Endodermal cell (in vitro differentiated cells): ENCODE results near the gene SLC38A5. TPM values are rescaled to one million over a fixed set of nuclear protein-coding genes. Genes with fewer than 3 reads are reported as not detected.
"Not testable (repeated sequence)": the region's sequence is repeated elsewhere in the genome, so short reads cannot be mapped to it uniquely, and the experiment has no call there.

ENCODE experiments used
- DNase-seq: peaks from one replicate; pipeline ENCODE4 v3.0.0-alpha.2; 2017
- H3K27ac ChIP-seq: 2 replicates; pipeline ENCODE4 v1.5.1; 2013; ENCODE audit warnings: mild to moderate bottlenecking, low read depth, low read length, moderate library complexity
- H3K27me3 ChIP-seq: 2 replicates; pipeline ENCODE4 v1.6.1; 2013; ENCODE audit warnings: mild to moderate bottlenecking, low read length, moderate library complexity; ENCODE audit not compliant: insufficient read depth, control insufficient read depth, poor library complexity, severe bottlenecking
- H3K36me3 ChIP-seq: 2 replicates; pipeline ENCODE4 v1.7.0; 2013; ENCODE audit warnings: mild to moderate bottlenecking, low read length, moderate library complexity; ENCODE audit not compliant: control insufficient read depth, insufficient read depth
- H3K4me1 ChIP-seq: one replicate; pipeline ENCODE4 v1.7.0; 2013; ENCODE audit warnings: low read length; ENCODE audit not compliant: control insufficient read depth, insufficient read depth
- H3K4me3 ChIP-seq: 2 replicates; pipeline ENCODE4 v1.5.1; 2013; ENCODE audit warnings: mild to moderate bottlenecking, low read length, moderate library complexity
- H3K9ac ChIP-seq: 2 replicates; pipeline ENCODE4 v1.6.1; 2013; ENCODE audit warnings: mild to moderate bottlenecking, low read length, moderate library complexity; ENCODE audit not compliant: poor library complexity, severe bottlenecking; ENCODE audit errors: extremely low read depth
- H3K9me3 ChIP-seq: 2 replicates; pipeline ENCODE4 v1.6.1; 2013; ENCODE audit warnings: mild to moderate bottlenecking, low read length, moderate library complexity; ENCODE audit not compliant: control insufficient read depth
- H3K27ac Mint-ChIP-seq: 2 replicates; pipeline ENCODE4 v1.8.0; 2020; ENCODE audit warnings: mixed read lengths
- H3K27me3 Mint-ChIP-seq: 2 replicates; pipeline ENCODE4 v1.8.0; 2021; ENCODE audit warnings: mild to moderate bottlenecking, mixed read lengths; ENCODE audit not compliant: insufficient read depth
- H3K36me3 Mint-ChIP-seq: 2 replicates; pipeline ENCODE4 v1.8.0; 2020; ENCODE audit warnings: low read depth, mixed read lengths
- H3K4me1 Mint-ChIP-seq: 2 replicates; pipeline ENCODE4 v1.8.0; 2020; ENCODE audit warnings: mixed read lengths
- H3K4me3 Mint-ChIP-seq: 2 replicates; pipeline ENCODE4 v1.8.0; 2020; ENCODE audit warnings: mild to moderate bottlenecking, moderate library complexity, mixed read lengths
- H3K9me3 Mint-ChIP-seq: 2 replicates; pipeline ENCODE4 v1.8.0; 2020; ENCODE audit warnings: mild to moderate bottlenecking, mixed read lengths
- WGBS, 2 experiments: methylation state at CpG; one replicate each; pipeline versions ENCODE4 v1.1.5 to v1.1.7; 2013; ENCODE audit warnings: missing lambda C conversion rate in 2 of 2, mixed read lengths in 1 of 2; ENCODE audit not compliant: insufficient coverage in 1 of 2, insufficient read length in 1 of 2; 5-methylcytosine and 5-hydroxymethylcytosine counted together
- long read RNA-seq, 4 experiments: library from polyadenylated mRNA in 2 of 4; library from RNA in 1 of 4; library from capped mRNA in 1 of 4; stranded (forward) in 3 of 4; unstranded in 1 of 4; transcript quantifications; one replicate each; pipeline ENCODE4 v2.0.0, GENCODE V29; 2020 to 2021; ENCODE audit warnings: inconsistent platforms in 1 of 4
- polyA plus RNA-seq, 2 experiments: library from polyadenylated mRNA; stranded (reverse); fragments of 50-300 nt; gene quantifications; one replicate each; pipeline ENCODE4 v1.2.3, GENCODE V29; 2013
- total RNA-seq, 2 donors: library from RNA; stranded (reverse); fragmentation: NEBNext Ultra II Directional in 1 of 2; extraction: Animal tissue kit (Norgen Biotek cat#: 25700) in 1 of 2; gene quantifications; 2 replicates in 1 of 2; 3 replicates in 1 of 2; pipeline ENCODE4 v1.2.1, GENCODE V29; 2021
- TF ChIP-seq, protein P1 (sequence below): fragments of 200-600 bp; sonication (generic); conservative IDR thresholded peaks from 2 replicates; pipeline ENCODE4 v1.5.0; 2021; ENCODE audit warnings: antibody characterized with exemption, mild to moderate bottlenecking

SLC38A5 gene
- 10 to 100 TPM; 22.4 to 40.7 TPM for total RNA-seq
- 23.3 TPM for polyA plus RNA-seq (2013, experiment 1 of 2)
- polyA plus RNA-seq (2013, experiment 2 of 2) = 26.2 TPM
- long read RNA-seq, experiment 1, partial matches to known transcripts = 3 of 9 reads
- long read RNA-seq, experiment 1, other reads (novel, unspliced or antisense) = 2 of 9 reads
- long read RNA-seq, experiment 2, transcript SLC38A5-210 (16 exons, 2,659 nt) = major isoform, 15 of 31 reads
- long read RNA-seq, experiment 2, partial matches to known transcripts = 2 of 31 reads
- long read RNA-seq, experiment 2, other reads (novel, unspliced or antisense) = 12 of 31 reads
- long read RNA-seq, experiment 3, transcript SLC38A5-210 (16 exons, 2,659 nt) = major isoform, 66 of 113 reads
- long read RNA-seq, experiment 3, partial matches to known transcripts = 5 of 113 reads
- long read RNA-seq, experiment 3, other reads (novel, unspliced or antisense) = 42 of 113 reads
- long read RNA-seq, experiment 4, transcript SLC38A5-210 (16 exons, 2,659 nt) = major isoform, 24 of 60 reads
- long read RNA-seq, experiment 4, partial matches to known transcripts = 14 of 60 reads
- long read RNA-seq, experiment 4, other reads (novel, unspliced or antisense) = 22 of 60 reads

DNA sequence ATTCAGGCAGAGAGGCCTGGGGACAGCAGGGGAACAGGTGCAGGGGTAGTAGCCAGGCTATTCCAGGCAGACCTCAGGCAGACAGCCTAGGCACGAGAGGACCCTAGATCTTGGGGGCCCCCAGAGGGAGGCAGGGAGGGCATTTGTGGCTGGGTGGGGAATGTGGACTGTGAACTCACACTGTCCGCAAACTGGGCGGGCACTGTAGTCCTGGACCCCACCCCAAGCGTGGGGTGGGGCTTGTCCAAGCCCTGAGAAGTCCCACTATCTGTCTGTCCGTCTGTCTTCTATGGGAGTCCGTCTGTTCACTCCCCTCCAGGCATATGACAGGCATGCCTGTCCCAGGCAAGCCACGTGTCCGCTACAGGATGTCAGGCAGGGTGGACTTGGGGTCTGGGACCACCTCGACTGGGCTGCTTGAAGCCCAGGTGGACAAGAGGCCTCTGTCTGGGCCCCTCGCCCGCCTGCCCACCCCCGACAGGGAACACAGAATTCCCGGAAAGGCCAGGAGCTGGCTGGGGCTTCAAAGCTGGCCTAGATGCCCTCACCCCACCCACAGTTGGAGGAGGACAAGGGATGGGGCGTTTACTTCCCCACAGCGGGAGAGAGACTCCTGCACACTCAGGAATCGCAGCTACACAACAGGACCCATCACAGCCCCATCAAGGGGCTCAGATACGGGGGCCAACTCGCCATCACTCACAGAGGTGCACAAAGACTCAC lies at the start of gene SLC38A5:
Gene SLC38A5 (minus strand): TSS at position 151 of the 723 bp plus-strand sequence. CDS start 2,336 bp downstream, outside the sequence.
- no peak for DNase-seq
- peaks cover 13% of the 10 kb centered on the region for H3K36me3 Mint-ChIP-seq

DNA sequence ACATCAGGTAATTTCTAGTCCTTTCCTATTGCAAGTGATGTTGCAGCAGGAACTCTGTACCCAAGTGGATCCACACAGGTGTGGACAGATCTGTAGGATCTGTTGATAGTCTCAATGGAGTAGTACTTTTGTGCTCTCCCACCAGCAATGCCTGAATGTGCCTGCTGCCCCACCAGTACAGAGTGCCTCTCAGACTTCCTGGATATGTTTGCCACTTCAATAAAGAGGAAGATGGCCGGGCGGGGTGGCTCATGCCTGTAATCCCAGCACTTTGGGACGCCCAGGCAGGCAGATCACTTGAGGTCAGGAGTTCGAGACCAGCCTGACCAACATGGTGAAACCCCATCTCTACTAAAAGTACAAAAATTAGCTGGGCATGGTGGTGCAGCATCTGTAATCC lies 49.4 kb upstream of the SLC38A5 start:
- not testable (repeated sequence) for H3K4me3 Mint-ChIP-seq, H3K27me3 Mint-ChIP-seq, H3K9ac ChIP-seq, DNase-seq, H3K27ac ChIP-seq, H3K27me3 ChIP-seq, H3K4me1 Mint-ChIP-seq, H3K9me3 ChIP-seq, H3K4me3 ChIP-seq, H3K27ac Mint-ChIP-seq, H3K4me1 ChIP-seq
- peaks cover 33% of the 10 kb centered on the region for H3K36me3 ChIP-seq
- Mint-ChIP-seq H3K9me3 (peaks cover 55% of the 10 kb centered on the region), H3K36me3 (peaks cover 11% of the 10 kb centered on the region)
- 93% methylated on average over 4 of the region's 4 CpGs; no CpG with 5 or more reads in 1 of the 2 experiments for WGBS, 2 experiments

More for the DNA sequence above, at the start of gene SLC38A5:
- Histone ChIP-seq H3K27me3 (no peaks in the 10 kb centered on the region), H3K9me3 (no peaks in the 10 kb centered on the region), H3K36me3 (peaks cover 14% of the 10 kb centered on the region), H3K9ac (peak within 1 kb of the TSS; percentile 59), H3K27ac (no peak within 1 kb of the TSS), H3K4me1 (peaks cover 8% of the 10 kb centered on the region), H3K4me3 (peak within 1 kb of the TSS; percentile 85)
- TF ChIP-seq, protein P1, sequence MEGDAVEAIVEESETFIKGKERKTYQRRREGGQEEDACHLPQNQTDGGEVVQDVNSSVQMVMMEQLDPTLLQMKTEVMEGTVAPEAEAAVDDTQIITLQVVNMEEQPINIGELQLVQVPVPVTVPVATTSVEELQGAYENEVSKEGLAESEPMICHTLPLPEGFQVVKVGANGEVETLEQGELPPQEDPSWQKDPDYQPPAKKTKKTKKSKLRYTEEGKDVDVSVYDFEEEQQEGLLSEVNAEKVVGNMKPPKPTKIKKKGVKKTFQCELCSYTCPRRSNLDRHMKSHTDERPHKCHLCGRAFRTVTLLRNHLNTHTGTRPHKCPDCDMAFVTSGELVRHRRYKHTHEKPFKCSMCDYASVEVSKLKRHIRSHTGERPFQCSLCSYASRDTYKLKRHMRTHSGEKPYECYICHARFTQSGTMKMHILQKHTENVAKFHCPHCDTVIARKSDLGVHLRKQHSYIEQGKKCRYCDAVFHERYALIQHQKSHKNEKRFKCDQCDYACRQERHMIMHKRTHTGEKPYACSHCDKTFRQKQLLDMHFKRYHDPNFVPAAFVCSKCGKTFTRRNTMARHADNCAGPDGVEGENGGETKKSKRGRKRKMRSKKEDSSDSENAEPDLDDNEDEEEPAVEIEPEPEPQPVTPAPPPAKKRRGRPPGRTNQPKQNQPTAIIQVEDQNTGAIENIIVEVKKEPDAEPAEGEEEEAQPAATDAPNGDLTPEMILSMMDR = no peak
- peaks cover 78% of the 10 kb centered on the region for H3K9me3 Mint-ChIP-seq
- WGBS, 2 experiments = 89 to 100% methylated on average over 3 to 14 of the region's 18 CpGs
- H3K27me3 Mint-ChIP-seq = no peaks in the 10 kb centered on the region
- H3K27ac Mint-ChIP-seq = peak within 1 kb of the TSS; percentile 72
- H3K4me3 Mint-ChIP-seq = peak within 1 kb of the TSS; percentile 79
- peaks cover 26% of the 10 kb centered on the region for H3K4me1 Mint-ChIP-seq

DNA sequence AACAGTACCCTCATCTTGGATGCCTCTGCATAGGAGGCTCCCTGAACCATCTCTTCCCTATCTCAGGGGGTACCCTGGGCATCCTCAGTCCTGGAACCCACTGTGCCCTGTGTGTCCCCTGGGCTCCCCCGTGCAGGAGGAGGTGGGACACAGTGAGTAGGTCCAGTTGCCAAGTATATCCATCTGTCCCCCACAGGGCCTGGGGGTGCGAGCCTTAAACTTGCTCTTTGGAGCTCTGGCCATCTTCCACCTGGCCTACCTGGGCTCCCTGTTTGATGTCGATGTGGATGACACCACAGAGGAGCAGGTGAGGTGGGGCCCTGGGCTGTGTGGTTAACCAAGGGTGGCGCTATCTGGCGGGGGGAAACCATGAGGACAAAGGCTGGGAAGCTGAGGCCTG lies 46.9 kb upstream of the SLC38A5 start:
- Histone ChIP-seq H3K9me3 (no peaks in the 10 kb centered on the region), H3K4me1 (no peaks in the 10 kb centered on the region), H3K9ac (no peak overlapping the region), H3K36me3 (peaks cover 47% of the 10 kb centered on the region), H3K27ac (no peak overlapping the region), H3K4me3 (no peak overlapping the region), H3K27me3 (no peaks in the 10 kb centered on the region)
- peaks cover 18% of the 10 kb centered on the region for H3K36me3 Mint-ChIP-seq
- H3K27me3 Mint-ChIP-seq = no peaks in the 10 kb centered on the region
- 96% methylated on average over 5 of the region's 5 CpGs; no CpG with 5 or more reads in 1 of the 2 experiments for WGBS, 2 experiments
- H3K9me3 Mint-ChIP-seq = peaks cover 65% of the 10 kb centered on the region
- no peak for DNase-seq
- no peaks in the 10 kb centered on the region for H3K4me1 Mint-ChIP-seq
- no peak overlapping the region for H3K27ac Mint-ChIP-seq
- no peak overlapping the region for H3K4me3 Mint-ChIP-seq
- TF ChIP-seq, protein P1 = no peak
